Vagina (tissue), 2 donors: Measurements from ENCODE around the gene PCYOX1L. TPM values are rescaled to one million over a fixed set of nuclear protein-coding genes. Genes with fewer than 3 reads are reported as not detected.

Experiments
- DNase-seq, 2 donors: peaks; one replicate each; pipeline ENCODE4 v3.0.0-alpha.2; 2017; ENCODE audit errors: extremely low spot score in 2 of 2
- H3K27ac ChIP-seq: fragments of 200-600 bp; sonication (generic); one replicate; pipeline ENCODE4 v1.5.1; 2019
- H3K27me3 ChIP-seq: fragments of 200-600 bp; sonication (generic); one replicate; pipeline ENCODE4 v1.5.1; 2019
- H3K36me3 ChIP-seq, 2 donors: fragments of 200-600 bp; sonication (generic); one replicate each; pipeline ENCODE4 v1.5.1; 2017 to 2019
- H3K4me1 ChIP-seq: fragments of 200-600 bp; sonication (generic); one replicate; pipeline ENCODE4 v1.5.1; 2019
- H3K4me3 ChIP-seq, 2 donors: fragments of 200-600 bp; sonication (generic); 1 replicate in 1 of 2; 2 replicates in 1 of 2; pipeline ENCODE4 v1.5.1; 2016 to 2019
- H3K9me3 ChIP-seq: fragments of 200-600 bp; sonication (generic); one replicate; pipeline ENCODE4 v1.5.1; 2019
- POLR2A ChIP-seq, 2 donors: fragments of 450-650 bp; IDR thresholded peaks; one replicate each; pipeline ENCODE4 v1.6.1; 2017; ENCODE audit warnings: antibody characterized with exemption in 2 of 2, mild to moderate bottlenecking in 2 of 2, moderate library complexity in 2 of 2
- POLR2AphosphoS5 ChIP-seq, 2 donors: sonication (generic); formaldehyde crosslinking; IDR thresholded peaks; one replicate each; pipeline ENCODE4 v1.9.0; 2017; ENCODE audit warnings: antibody characterized with exemption in 2 of 2, mild to moderate bottlenecking in 2 of 2, low read depth in 1 of 2; ENCODE audit not compliant: insufficient read depth in 1 of 2
- intact Hi-C: fragments of 100-400 bp; cut with DNase I; formaldehyde crosslinking; loops from one replicate; pipeline ENCODE4 v1.15.1; 2023
- total RNA-seq: library from RNA; depleted of rRNA; stranded (reverse); fragments of >200 nt; gene quantifications from one replicate; pipeline ENCODE4 v1.2.3, GENCODE V29; 2016
- TF ChIP-seq, protein P1 (sequence below), 3 experiments: fragments of 450-650 bp in 2 of 3; fragments of 200-600 bp in 1 of 3; sonication (generic) in 1 of 3; IDR thresholded peaks; one replicate each; pipeline ENCODE4 v1.5.1; 2017 to 2019; ENCODE audit warnings: antibody characterized with exemption in 3 of 3, mild to moderate bottlenecking in 2 of 3, moderate library complexity in 2 of 3

Gene PCYOX1L
- total RNA-seq, 1 donor from 2014 or later = 6.4 TPM

DNA sequence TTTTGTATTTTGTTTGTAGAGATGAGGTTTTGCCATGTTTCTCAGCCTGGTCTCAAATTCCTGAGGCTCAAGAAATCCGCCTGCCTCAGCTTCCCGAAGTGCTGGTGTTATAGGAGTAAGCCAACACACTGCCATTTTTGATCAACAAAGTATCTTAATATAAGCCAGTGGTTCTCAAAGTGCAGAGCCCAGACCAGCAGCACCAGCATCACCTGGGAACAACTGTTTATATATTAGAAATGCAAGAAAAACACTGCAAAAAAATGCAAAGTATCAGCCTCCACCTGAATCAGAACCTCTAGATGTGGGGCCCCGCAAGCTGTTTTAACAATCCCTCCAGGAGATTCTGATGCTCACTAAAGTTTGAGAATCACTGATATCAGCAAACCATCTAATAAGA lies 15.1 kb downstream of the PCYOX1L start:
- DNase-seq = no peak
- TF ChIP-seq POLR2AphosphoS5 (IDR thresholded peaks at IDR 0.05; ENCODE audit: insufficient read depth in 1 of 2, low read depth in 1 of 2) (no peak), POLR2A (IDR thresholded peaks at IDR 0.05) (no peak)
- TF ChIP-seq, protein P1, sequence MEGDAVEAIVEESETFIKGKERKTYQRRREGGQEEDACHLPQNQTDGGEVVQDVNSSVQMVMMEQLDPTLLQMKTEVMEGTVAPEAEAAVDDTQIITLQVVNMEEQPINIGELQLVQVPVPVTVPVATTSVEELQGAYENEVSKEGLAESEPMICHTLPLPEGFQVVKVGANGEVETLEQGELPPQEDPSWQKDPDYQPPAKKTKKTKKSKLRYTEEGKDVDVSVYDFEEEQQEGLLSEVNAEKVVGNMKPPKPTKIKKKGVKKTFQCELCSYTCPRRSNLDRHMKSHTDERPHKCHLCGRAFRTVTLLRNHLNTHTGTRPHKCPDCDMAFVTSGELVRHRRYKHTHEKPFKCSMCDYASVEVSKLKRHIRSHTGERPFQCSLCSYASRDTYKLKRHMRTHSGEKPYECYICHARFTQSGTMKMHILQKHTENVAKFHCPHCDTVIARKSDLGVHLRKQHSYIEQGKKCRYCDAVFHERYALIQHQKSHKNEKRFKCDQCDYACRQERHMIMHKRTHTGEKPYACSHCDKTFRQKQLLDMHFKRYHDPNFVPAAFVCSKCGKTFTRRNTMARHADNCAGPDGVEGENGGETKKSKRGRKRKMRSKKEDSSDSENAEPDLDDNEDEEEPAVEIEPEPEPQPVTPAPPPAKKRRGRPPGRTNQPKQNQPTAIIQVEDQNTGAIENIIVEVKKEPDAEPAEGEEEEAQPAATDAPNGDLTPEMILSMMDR (IDR thresholded peaks at IDR 0.05) = no peak
- intact Hi-C loops = no loop called here
- Histone ChIP-seq H3K9me3 (no peaks in the 10 kb centered on the region), H3K27ac (no peak overlapping the region), H3K4me1 (peaks cover 15% of the 10 kb centered on the region), H3K27me3 (no peaks in the 10 kb centered on the region), H3K4me3 (no peak overlapping the region), H3K36me3 (no peaks in the 10 kb centered on the region)

DNA sequence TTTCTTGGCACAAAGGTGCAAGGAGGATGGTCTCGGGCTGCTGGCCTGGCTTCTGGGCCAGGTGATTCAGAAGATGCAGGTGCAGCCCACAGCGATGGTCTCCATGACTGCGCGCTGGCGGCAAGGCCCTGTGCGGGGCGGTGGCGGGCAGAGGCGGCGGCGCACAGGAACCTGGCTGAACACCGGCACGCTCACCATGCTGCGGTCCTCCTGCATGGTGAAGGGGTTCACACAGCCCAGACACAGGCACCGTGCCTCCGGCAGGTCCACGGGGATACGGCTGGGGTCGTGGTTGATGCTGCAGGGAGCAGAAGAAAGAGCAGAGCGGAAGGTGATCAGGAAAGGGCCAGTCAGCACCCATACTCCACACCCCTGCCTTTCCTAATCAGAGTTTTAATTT lies 16.5 kb downstream of the PCYOX1L start:
- Histone ChIP-seq H3K27me3 (no peaks in the 10 kb centered on the region), H3K4me1 (peaks cover 10% of the 10 kb centered on the region), H3K27ac (no peak overlapping the region), H3K9me3 (no peaks in the 10 kb centered on the region), H3K36me3 (no peaks in the 10 kb centered on the region), H3K4me3 (no peak overlapping the region)
- TF ChIP-seq POLR2A (IDR thresholded peaks at IDR 0.05) = no peak
- TF ChIP-seq, protein P1 (IDR thresholded peaks at IDR 0.05) = no peak
- no peak for TF ChIP-seq POLR2AphosphoS5 (IDR thresholded peaks at IDR 0.05; ENCODE audit: insufficient read depth in 1 of 2, low read depth in 1 of 2)
- DNase-seq = no peak
- intact Hi-C loops = no loop called here

DNA sequence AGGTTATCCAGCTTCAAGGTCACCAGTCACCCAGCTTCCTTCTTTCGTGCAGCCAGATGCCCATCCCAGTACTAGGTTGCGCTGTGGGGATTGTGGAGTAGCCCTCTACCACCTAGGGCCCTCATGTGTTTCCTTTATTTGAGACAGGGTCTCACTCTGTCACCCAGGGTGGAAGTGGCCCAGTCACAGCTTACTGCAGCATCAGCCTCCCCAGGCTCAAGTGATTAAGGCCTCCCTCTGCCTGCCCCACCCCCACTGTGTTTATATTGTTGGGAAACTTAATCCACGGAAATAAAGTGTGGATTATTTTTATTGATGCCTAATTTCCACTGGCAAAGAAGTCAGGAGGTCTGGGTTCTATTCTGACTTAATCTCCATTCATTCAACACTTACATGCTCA lies 17.0 kb downstream of the PCYOX1L start:
- TF ChIP-seq POLR2AphosphoS5 (IDR thresholded peaks at IDR 0.05; ENCODE audit: insufficient read depth in 1 of 2, low read depth in 1 of 2) = no peak
- TF ChIP-seq POLR2A (IDR thresholded peaks at IDR 0.05) = no peak
- TF ChIP-seq, protein P1 (IDR thresholded peaks at IDR 0.05) = no peak
- H3K4me3 ChIP-seq = no peak overlapping the region
- no peaks in the 10 kb centered on the region for H3K27me3 ChIP-seq
- no peak for DNase-seq
- H3K27ac ChIP-seq = no peak overlapping the region
- intact Hi-C loops = loop anchor here (5.0 kb wide), 1 partner anchor 178 kb away; the partner anchor contains the start of gene CSNK1A1
- H3K4me1 ChIP-seq = peaks cover 10% of the 10 kb centered on the region
- no peaks in the 10 kb centered on the region for H3K9me3 ChIP-seq
- no peaks in the 10 kb centered on the region for H3K36me3 ChIP-seq

DNA sequence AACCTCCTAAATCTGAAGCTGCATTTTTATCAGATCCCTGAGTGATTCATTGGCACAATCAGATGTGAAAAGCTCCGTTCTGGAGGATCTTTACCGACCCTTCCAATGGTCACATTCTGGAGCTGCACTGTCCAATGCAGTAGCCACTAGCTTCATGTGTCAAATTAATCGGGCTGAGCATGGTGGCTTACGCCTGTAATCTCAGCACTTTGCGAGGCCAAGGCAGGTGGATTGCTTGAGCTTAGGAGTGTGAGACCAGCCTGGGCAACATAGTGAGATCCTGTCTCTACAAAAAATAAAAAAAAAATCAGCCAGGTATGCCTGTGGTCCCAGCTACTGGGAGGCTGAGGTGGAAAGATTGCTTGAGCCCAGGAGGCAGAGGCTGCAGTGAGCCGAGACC lies 17.6 kb downstream of the PCYOX1L start:
- no peak for DNase-seq
- Histone ChIP-seq H3K27ac (no peak overlapping the region), H3K27me3 (no peaks in the 10 kb centered on the region), H3K9me3 (no peaks in the 10 kb centered on the region), H3K4me3 (no peak overlapping the region), H3K36me3 (no peaks in the 10 kb centered on the region), H3K4me1 (peaks cover 10% of the 10 kb centered on the region)
- intact Hi-C loops = loop anchor here (5.0 kb wide), 1 partner anchor 177 kb away; the partner anchor contains the start of gene CSNK1A1
- TF ChIP-seq POLR2AphosphoS5 (IDR thresholded peaks at IDR 0.05; ENCODE audit: insufficient read depth in 1 of 2, low read depth in 1 of 2) = no peak

DNA sequence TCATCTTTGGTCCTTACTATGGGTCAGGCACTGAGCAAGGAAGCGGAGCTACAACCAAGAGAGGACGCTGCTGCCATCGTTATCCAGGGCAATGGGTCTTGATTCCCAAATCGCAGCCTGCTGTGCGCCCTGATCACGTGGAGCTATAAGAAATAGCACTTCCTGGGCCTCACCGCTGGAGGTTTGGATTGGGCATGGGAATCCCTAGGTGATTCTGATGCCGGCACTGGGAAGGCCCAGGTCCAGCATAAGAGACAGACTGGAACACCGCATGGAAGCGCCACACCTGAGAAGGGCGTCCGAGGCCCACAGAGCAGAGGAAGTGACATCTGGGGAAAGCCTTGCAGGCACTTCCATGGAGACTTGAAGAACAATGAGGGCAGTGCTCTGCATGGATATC lies 18.3 kb downstream of the PCYOX1L start:
- TF ChIP-seq POLR2AphosphoS5 (IDR thresholded peaks at IDR 0.05; ENCODE audit: insufficient read depth in 1 of 2, low read depth in 1 of 2) = no peak
- TF ChIP-seq POLR2A (IDR thresholded peaks at IDR 0.05) = no peak
- TF ChIP-seq, protein P1 (IDR thresholded peaks at IDR 0.05) = no peak
- no peak overlapping the region for H3K27ac ChIP-seq
- H3K36me3 ChIP-seq = no peaks in the 10 kb centered on the region
- no peaks in the 10 kb centered on the region for H3K9me3 ChIP-seq
- H3K4me1 ChIP-seq = peaks cover 8% of the 10 kb centered on the region
- DNase-seq = no peak
- H3K4me3 ChIP-seq = no peak overlapping the region
- no peaks in the 10 kb centered on the region for H3K27me3 ChIP-seq
- intact Hi-C loops = loop anchor here (5.0 kb wide), 1 partner anchor 176 kb away; the partner anchor contains the start of gene CSNK1A1
